Measurements from ENCODE around the gene PRKCSH.

DNA sequence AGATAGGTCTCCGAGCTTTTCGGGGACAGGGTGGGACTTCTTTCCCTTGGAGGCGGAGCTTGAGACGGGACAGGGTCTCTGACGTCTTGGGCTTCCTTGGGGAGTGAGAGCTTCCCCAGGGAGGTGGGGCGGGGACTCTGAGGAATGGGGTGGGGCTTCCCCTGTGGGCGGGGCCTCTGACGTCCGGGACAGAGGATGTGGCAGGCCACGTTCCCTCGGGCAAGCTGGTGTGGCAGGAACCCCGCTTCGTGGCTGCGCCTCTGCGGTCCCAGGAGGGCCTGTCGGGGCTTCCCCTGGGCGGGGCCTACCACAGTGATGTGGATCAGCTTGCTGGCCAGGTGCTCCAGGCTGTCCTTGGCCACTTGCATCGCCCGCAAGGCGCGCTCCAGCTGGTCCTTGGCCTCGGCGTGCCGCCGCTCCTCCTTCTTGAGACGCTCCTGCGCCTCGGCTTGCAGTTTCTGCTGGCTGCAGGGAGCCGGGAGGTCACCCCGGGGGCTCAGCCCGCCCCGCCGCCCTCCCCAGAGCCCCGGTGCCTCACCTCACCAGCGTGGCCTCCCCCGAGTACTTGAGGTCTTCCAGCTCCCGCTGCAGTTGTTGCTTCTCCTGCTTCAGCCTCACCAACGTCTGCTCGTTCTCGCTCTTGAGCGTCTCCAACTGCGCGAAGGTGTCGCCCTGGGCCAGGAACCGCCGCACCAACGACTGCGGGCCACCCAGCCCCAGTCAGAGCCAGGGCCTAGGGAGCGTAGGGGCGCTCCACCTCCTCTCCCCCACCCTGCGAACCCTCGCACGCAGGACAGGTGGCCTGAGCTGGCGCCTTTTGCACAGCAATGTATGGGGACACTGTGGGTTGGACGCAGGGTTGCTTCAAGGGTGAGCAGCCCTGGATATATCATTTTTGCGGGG is 13.0 kb upstream of the PRKCSH start:
- TF ChIP-seq TCF7L2 (IDR thresholded peaks at IDR 0.05; ENCODE audit: borderline replicate concordance, extremely low read depth, insufficient read depth, insufficient read length) (no peak), POLR2A (IDR thresholded peaks at IDR 0.05; ENCODE audit: borderline replicate concordance, extremely low read depth, insufficient read depth, insufficient read length) (no peak), POLR2AphosphoS5 (IDR thresholded peaks at IDR 0.05; ENCODE audit: low read depth, low read length) (no peak), YY1 (IDR thresholded peaks at IDR 0.05; ENCODE audit: extremely low read depth, insufficient replicate concordance, low read depth, low read length) (no peak), CBX3 (IDR thresholded peaks at IDR 0.05; ENCODE audit: low read depth) (no peak), JUND (IDR thresholded peaks at IDR 0.05) (no peak), EZH2 (IDR thresholded peaks at IDR 0.05) (no peak), RAD21 (IDR thresholded peaks at IDR 0.05; ENCODE audit: low read depth) (no peak), FOSL1 (IDR thresholded peaks at IDR 0.05; ENCODE audit: low read depth) (no peak)
- TF ChIP-seq, protein P1, sequence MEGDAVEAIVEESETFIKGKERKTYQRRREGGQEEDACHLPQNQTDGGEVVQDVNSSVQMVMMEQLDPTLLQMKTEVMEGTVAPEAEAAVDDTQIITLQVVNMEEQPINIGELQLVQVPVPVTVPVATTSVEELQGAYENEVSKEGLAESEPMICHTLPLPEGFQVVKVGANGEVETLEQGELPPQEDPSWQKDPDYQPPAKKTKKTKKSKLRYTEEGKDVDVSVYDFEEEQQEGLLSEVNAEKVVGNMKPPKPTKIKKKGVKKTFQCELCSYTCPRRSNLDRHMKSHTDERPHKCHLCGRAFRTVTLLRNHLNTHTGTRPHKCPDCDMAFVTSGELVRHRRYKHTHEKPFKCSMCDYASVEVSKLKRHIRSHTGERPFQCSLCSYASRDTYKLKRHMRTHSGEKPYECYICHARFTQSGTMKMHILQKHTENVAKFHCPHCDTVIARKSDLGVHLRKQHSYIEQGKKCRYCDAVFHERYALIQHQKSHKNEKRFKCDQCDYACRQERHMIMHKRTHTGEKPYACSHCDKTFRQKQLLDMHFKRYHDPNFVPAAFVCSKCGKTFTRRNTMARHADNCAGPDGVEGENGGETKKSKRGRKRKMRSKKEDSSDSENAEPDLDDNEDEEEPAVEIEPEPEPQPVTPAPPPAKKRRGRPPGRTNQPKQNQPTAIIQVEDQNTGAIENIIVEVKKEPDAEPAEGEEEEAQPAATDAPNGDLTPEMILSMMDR (IDR thresholded peaks at IDR 0.05 in 2 of 3, conservative IDR thresholded peaks at IDR 0.05 in 1 of 3; ENCODE audit: borderline replicate concordance in 1 of 3, insufficient read depth in 1 of 3, low read depth in 2 of 3, low read length in 2 of 3) = no peak
- TF ChIP-seq, protein P2, sequence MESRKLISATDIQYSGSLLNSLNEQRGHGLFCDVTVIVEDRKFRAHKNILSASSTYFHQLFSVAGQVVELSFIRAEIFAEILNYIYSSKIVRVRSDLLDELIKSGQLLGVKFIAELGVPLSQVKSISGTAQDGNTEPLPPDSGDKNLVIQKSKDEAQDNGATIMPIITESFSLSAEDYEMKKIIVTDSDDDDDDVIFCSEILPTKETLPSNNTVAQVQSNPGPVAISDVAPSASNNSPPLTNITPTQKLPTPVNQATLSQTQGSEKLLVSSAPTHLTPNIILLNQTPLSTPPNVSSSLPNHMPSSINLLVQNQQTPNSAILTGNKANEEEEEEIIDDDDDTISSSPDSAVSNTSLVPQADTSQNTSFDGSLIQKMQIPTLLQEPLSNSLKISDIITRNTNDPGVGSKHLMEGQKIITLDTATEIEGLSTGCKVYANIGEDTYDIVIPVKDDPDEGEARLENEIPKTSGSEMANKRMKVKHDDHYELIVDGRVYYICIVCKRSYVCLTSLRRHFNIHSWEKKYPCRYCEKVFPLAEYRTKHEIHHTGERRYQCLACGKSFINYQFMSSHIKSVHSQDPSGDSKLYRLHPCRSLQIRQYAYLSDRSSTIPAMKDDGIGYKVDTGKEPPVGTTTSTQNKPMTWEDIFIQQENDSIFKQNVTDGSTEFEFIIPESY (IDR thresholded peaks at IDR 0.05; ENCODE audit: extremely low read depth, insufficient replicate concordance, low read length) = no peak
- TF ChIP-seq, protein P3, sequence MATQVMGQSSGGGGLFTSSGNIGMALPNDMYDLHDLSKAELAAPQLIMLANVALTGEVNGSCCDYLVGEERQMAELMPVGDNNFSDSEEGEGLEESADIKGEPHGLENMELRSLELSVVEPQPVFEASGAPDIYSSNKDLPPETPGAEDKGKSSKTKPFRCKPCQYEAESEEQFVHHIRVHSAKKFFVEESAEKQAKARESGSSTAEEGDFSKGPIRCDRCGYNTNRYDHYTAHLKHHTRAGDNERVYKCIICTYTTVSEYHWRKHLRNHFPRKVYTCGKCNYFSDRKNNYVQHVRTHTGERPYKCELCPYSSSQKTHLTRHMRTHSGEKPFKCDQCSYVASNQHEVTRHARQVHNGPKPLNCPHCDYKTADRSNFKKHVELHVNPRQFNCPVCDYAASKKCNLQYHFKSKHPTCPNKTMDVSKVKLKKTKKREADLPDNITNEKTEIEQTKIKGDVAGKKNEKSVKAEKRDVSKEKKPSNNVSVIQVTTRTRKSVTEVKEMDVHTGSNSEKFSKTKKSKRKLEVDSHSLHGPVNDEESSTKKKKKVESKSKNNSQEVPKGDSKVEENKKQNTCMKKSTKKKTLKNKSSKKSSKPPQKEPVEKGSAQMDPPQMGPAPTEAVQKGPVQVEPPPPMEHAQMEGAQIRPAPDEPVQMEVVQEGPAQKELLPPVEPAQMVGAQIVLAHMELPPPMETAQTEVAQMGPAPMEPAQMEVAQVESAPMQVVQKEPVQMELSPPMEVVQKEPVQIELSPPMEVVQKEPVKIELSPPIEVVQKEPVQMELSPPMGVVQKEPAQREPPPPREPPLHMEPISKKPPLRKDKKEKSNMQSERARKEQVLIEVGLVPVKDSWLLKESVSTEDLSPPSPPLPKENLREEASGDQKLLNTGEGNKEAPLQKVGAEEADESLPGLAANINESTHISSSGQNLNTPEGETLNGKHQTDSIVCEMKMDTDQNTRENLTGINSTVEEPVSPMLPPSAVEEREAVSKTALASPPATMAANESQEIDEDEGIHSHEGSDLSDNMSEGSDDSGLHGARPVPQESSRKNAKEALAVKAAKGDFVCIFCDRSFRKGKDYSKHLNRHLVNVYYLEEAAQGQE (IDR thresholded peaks at IDR 0.05; ENCODE audit: low read depth) = no peak
- TF ChIP-seq, protein P4, sequence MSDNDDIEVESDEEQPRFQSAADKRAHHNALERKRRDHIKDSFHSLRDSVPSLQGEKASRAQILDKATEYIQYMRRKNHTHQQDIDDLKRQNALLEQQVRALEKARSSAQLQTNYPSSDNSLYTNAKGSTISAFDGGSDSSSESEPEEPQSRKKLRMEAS (IDR thresholded peaks at IDR 0.05) = no peak

Data from HCT116 (cell line).